H1 (cell line): ENCODE results near the gene PHAX. TPM values are rescaled to one million over a fixed set of nuclear protein-coding genes. Genes with fewer than 3 reads are reported as not detected.

Experiments used
- CTCF ChIA-PET: fragments of 300-600 bp; sonication (Branson Sonifier 250); formaldehyde crosslinking; loops from one replicate; lab custom pipeline; 2021; ENCODE audit not compliant: partially characterized antibody; lab: Charles Lee
- POLR2A ChIA-PET: fragments of 300-600 bp; sonication (Branson Sonifier 250); formaldehyde crosslinking; loops from one replicate; lab custom pipeline; 2021; ENCODE audit warnings: inconsistent platforms; ENCODE audit not compliant: partially characterized antibody; lab: Charles Lee
- DNase-seq, 2 experiments: peaks; one replicate each; pipeline versions ENCODE4 v3.0.0 to v3.0.0-alpha.2; 2010 to 2022; ENCODE audit warnings: low spot score in 2 of 2, low read depth in 1 of 2, mixed read lengths in 1 of 2
- FAIRE-seq: peaks from 2 replicates; lab custom pipeline; 2011; peaks lifted over from hg19 to GRCh38; lab: Jason Lieb, UNC
- H2AFZ ChIP-seq: 2 replicates; pipeline ENCODE4 v1.8.1; 2012; ENCODE audit warnings: low read length, inconsistent platforms
- H2AK5ac ChIP-seq: 2 replicates; pipeline ENCODE4 v1.6.1; 2013; ENCODE audit warnings: low read depth, low read length
- H2BK120ac ChIP-seq: replicated peaks from 2 replicates; pipeline ENCODE3; 2013; ENCODE audit warnings: low read depth, low read length, inconsistent platforms
- H2BK12ac ChIP-seq: 2 replicates; pipeline ENCODE4 v1.6.1; 2013; ENCODE audit warnings: low read depth, low read length
- H2BK15ac ChIP-seq: 2 replicates; pipeline ENCODE4 v1.6.1; 2013; ENCODE audit warnings: low read length
- H2BK20ac ChIP-seq: 2 replicates; pipeline ENCODE4 v1.6.1; 2013; ENCODE audit warnings: low read length
- H2BK5ac ChIP-seq: 2 replicates; pipeline ENCODE4 v1.6.1; 2013; ENCODE audit warnings: low read depth, low read length
- H3K14ac ChIP-seq: 2 replicates; pipeline ENCODE4 v1.6.1; 2013; ENCODE audit warnings: inconsistent platforms; ENCODE audit not compliant: insufficient read length
- H3K18ac ChIP-seq: 2 replicates; pipeline ENCODE4 v1.6.1; 2013; ENCODE audit warnings: low read length; ENCODE audit errors: extremely low read depth
- H3K23ac ChIP-seq: 2 replicates; pipeline ENCODE4 v1.6.1; 2013; ENCODE audit warnings: inconsistent platforms; ENCODE audit not compliant: insufficient read length
- H3K23me2 ChIP-seq: 2 replicates; pipeline ENCODE4 v1.6.1; 2013; ENCODE audit warnings: low read depth, low read length
- H3K27ac ChIP-seq: 2 replicates; pipeline ENCODE4 v1.6.1; 2011; ENCODE audit warnings: low read depth, low read length, inconsistent platforms
- H3K27me3 ChIP-seq, 4 experiments: replicated peaks in 1 of 4; 1 replicate in 1 of 4; 2 replicates in 3 of 4; pipeline versions ENCODE4 v1.6.1 to v1.8.1; 2011 to 2013; ENCODE audit warnings: low read length in 3 of 4, mild to moderate bottlenecking in 3 of 4, inconsistent platforms in 2 of 4, mixed read lengths in 2 of 4, moderate library complexity in 1 of 4; ENCODE audit not compliant: control insufficient read depth in 3 of 4, insufficient read depth in 3 of 4; ENCODE audit errors: extremely low read depth in 1 of 4
- H3K36me3 ChIP-seq, 4 experiments: 2 replicates each; pipeline versions ENCODE4 v1.6.1 to v1.8.1; 2011 to 2013; ENCODE audit warnings: mild to moderate bottlenecking in 4 of 4, low read length in 3 of 4, moderate library complexity in 2 of 4, control low read depth in 1 of 4, inconsistent platforms in 1 of 4; ENCODE audit not compliant: insufficient read depth in 4 of 4, control insufficient read depth in 2 of 4
- H3K4ac ChIP-seq: replicated peaks from 2 replicates; pipeline ENCODE3; 2013; ENCODE audit warnings: low read length, low read depth, mixed read lengths, inconsistent platforms; ENCODE audit not compliant: insufficient read length
- H3K4me1 ChIP-seq, 4 experiments: replicated peaks in 1 of 4; 1 replicate in 1 of 4; 2 replicates in 3 of 4; pipeline versions ENCODE4 v1.6.1 to v1.8.1; 2011 to 2013; ENCODE audit warnings: low read length in 3 of 4, inconsistent platforms in 2 of 4, mixed read lengths in 1 of 4; ENCODE audit not compliant: insufficient read depth in 4 of 4, control insufficient read depth in 3 of 4
- H3K4me2 ChIP-seq, 2 experiments: 2 replicates each; pipeline versions ENCODE4 v1.6.1 to v1.8.1; 2011 to 2013; ENCODE audit warnings: low read depth in 2 of 2, low read length in 2 of 2, control low read depth in 1 of 2, inconsistent platforms in 1 of 2, mild to moderate bottlenecking in 1 of 2; ENCODE audit not compliant: insufficient read depth in 1 of 2
- H3K4me3 ChIP-seq, 4 experiments: fragments of 200-600, 300-600 bp in 1 of 4; sonication (generic), shearing (Covaris generic), sonication (Bioruptor Twin) in 1 of 4; 2 replicates each; pipeline versions ENCODE4 v1.5.1 to v1.8.1; 2011 to 2016; ENCODE audit warnings: low read length in 4 of 4, low read depth in 3 of 4, control low read depth in 2 of 4, inconsistent platforms in 2 of 4, mild to moderate bottlenecking in 2 of 4, mixed read lengths in 1 of 4, moderate library complexity in 1 of 4; ENCODE audit not compliant: insufficient read depth in 2 of 4; ENCODE audit errors: extremely low read depth in 1 of 4
- H3K56ac ChIP-seq: replicated peaks from 2 replicates; pipeline ENCODE3; 2013; ENCODE audit warnings: low read depth, mild to moderate bottlenecking, mixed read lengths, low read length, inconsistent platforms; ENCODE audit not compliant: insufficient read length
- H3K79me1 ChIP-seq: 2 replicates; pipeline ENCODE4 v1.6.1; 2013; ENCODE audit warnings: low read depth, low read length, control low read depth
- H3K79me2 ChIP-seq, 2 experiments: 2 replicates each; pipeline versions ENCODE4 v1.6.1 to v1.8.1; 2012 to 2013; ENCODE audit warnings: low read length in 2 of 2, mild to moderate bottlenecking in 2 of 2, inconsistent platforms in 1 of 2; ENCODE audit not compliant: insufficient read depth in 2 of 2, control insufficient read depth in 1 of 2
- H3K9ac ChIP-seq, 4 experiments: replicated peaks in 1 of 4; 1 replicate in 1 of 4; 2 replicates in 3 of 4; pipeline versions ENCODE4 v1.6.1 to v1.8.1; 2011 to 2013; ENCODE audit warnings: low read depth in 3 of 4, low read length in 3 of 4, control low read depth in 2 of 4, mild to moderate bottlenecking in 2 of 4, moderate library complexity in 2 of 4, inconsistent platforms in 1 of 4; ENCODE audit errors: extremely low read depth in 1 of 4
- H3K9me3 ChIP-seq, 2 experiments: 2 replicates each; pipeline versions ENCODE4 v1.6.1 to v1.8.1; 2012 to 2013; ENCODE audit warnings: mild to moderate bottlenecking in 2 of 2, moderate library complexity in 2 of 2, control low read depth in 1 of 2, inconsistent platforms in 1 of 2, low read depth in 1 of 2, low read length in 1 of 2, mixed read lengths in 1 of 2; ENCODE audit not compliant: insufficient read depth in 2 of 2
- H4K20me1 ChIP-seq, 2 experiments: replicated peaks in 1 of 2; 2 replicates each; pipeline versions ENCODE3 to v1.8.1; 2011 to 2013; ENCODE audit warnings: inconsistent platforms in 2 of 2, low read length in 2 of 2, mild to moderate bottlenecking in 1 of 2; ENCODE audit not compliant: insufficient read depth in 2 of 2, control insufficient read depth in 1 of 2
- H4K5ac ChIP-seq: 2 replicates; pipeline ENCODE4 v1.6.1; 2013; ENCODE audit warnings: low read length, low read depth, mixed read lengths, inconsistent platforms; ENCODE audit not compliant: insufficient read length
- H4K8ac ChIP-seq: 2 replicates; pipeline ENCODE4 v1.8.0; 2013; ENCODE audit warnings: mild to moderate bottlenecking, moderate library complexity, low read length, inconsistent platforms; ENCODE audit not compliant: insufficient read depth; ENCODE audit errors: extremely low read depth
- H4K91ac ChIP-seq: replicated peaks from 2 replicates; pipeline ENCODE3; 2013; ENCODE audit warnings: low read length, mixed read lengths, inconsistent platforms; ENCODE audit not compliant: insufficient read length
- CBX5 ChIP-seq: fragments of 300-800, 300-1000 bp; sonication (generic); IDR thresholded peaks from 2 replicates; pipeline ENCODE4 v1.7.1; 2016; ENCODE audit warnings: antibody characterized with exemption, low read length, low read depth
- CTCF ChIP-seq, 3 experiments: IDR thresholded peaks; 1 replicate in 2 of 3; 2 replicates in 1 of 3; pipeline versions ENCODE4 v1.5.1 to v1.6.1; 2011; ENCODE audit warnings: low read length in 3 of 3, mild to moderate bottlenecking in 3 of 3, inconsistent platforms in 2 of 3, low read depth in 1 of 3, moderate library complexity in 1 of 3; ENCODE audit not compliant: insufficient read depth in 1 of 3; ENCODE audit errors: control extremely low read depth in 1 of 3
- JUND ChIP-seq: IDR thresholded peaks from 2 replicates; pipeline ENCODE4 v1.6.1; 2011; ENCODE audit warnings: mild to moderate bottlenecking, improper control_type of control experiment, low read length
- KDM5A ChIP-seq: fragments of 200-600 bp; IDR thresholded peaks from 2 replicates; pipeline ENCODE4 v1.7.1; 2012; ENCODE audit warnings: mild to moderate bottlenecking, low read length, inconsistent platforms, mixed read lengths
- PHF8 ChIP-seq: fragments of 200-600 bp; sonication (generic); conservative IDR thresholded peaks from 2 replicates; pipeline ENCODE4 v1.7.1; 2012; ENCODE audit warnings: low read depth, mild to moderate bottlenecking, inconsistent platforms, low read length, moderate library complexity
- RAD21 ChIP-seq, 2 experiments: IDR thresholded peaks in 1 of 2; conservative IDR thresholded peaks in 1 of 2; 2 replicates each; pipeline ENCODE4 v1.6.1; 2011; ENCODE audit warnings: low read depth in 2 of 2, low read length in 2 of 2, improper control_type of control experiment in 1 of 2, inconsistent platforms in 1 of 2, mild to moderate bottlenecking in 1 of 2, moderate library complexity in 1 of 2
- TAF1 ChIP-seq: IDR thresholded peaks from 2 replicates; pipeline ENCODE4 v1.6.1; 2011; ENCODE audit warnings: mild to moderate bottlenecking, low read depth, low read length
- ZNF274 ChIP-seq: IDR thresholded peaks from 2 replicates; pipeline ENCODE4 v1.7.0; 2012; ENCODE audit warnings: low read length, borderline replicate concordance; ENCODE audit errors: extremely low read depth
- WGBS, 2 experiments: shearing (Covaris generic) in 1 of 2; methylation state at CpG; one replicate each; pipeline versions ENCODE4 v1.1.6 to v1.1.7; 2013 to 2015; ENCODE audit warnings: low lambda C conversion rate in 2 of 2, mixed read lengths in 2 of 2, inconsistent platforms in 1 of 2, low coverage in 1 of 2, missing lambda C conversion rate in 1 of 2; ENCODE audit not compliant: insufficient replicate concordance in 2 of 2, insufficient coverage in 1 of 2, insufficient read length in 1 of 2; ENCODE audit errors: extremely low coverage in 1 of 2, missing lambda C conversion rate in 1 of 2; 5-methylcytosine and 5-hydroxymethylcytosine counted together
- polyA plus RNA-seq, 7 experiments: library from polyadenylated mRNA; depleted of rRNA in 3 of 7; stranded (reverse) in 5 of 7; unstranded in 2 of 7; fragments of >200 nt in 5 of 7; fragments of 200-250 nt in 2 of 7; gene quantifications; 1 replicate in 5 of 7; 2 replicates in 1 of 7; 4 replicates in 1 of 7; pipeline versions ENCODE4 v1.2.1 to v1.2.3, GENCODE V29; 2011 to 2013; ENCODE audit warnings: missing spikeins in 2 of 7, mixed read lengths in 2 of 7
- total RNA-seq: library from RNA; stranded (reverse); fragmentation: NEBNext Ultra II Directional; extraction: Animal tissue kit (Norgen Biotek cat#: 25700); gene quantifications from 2 replicates; pipeline ENCODE4 v1.2.1, GENCODE V29; 2021

PHAX gene
- total and polyA plus RNA-seq, 2 of the 8 experiments (the other 6 are each of a cell fraction or from before 2014, with no cell fraction given) = 32.1 to 59.5 TPM

DNA sequence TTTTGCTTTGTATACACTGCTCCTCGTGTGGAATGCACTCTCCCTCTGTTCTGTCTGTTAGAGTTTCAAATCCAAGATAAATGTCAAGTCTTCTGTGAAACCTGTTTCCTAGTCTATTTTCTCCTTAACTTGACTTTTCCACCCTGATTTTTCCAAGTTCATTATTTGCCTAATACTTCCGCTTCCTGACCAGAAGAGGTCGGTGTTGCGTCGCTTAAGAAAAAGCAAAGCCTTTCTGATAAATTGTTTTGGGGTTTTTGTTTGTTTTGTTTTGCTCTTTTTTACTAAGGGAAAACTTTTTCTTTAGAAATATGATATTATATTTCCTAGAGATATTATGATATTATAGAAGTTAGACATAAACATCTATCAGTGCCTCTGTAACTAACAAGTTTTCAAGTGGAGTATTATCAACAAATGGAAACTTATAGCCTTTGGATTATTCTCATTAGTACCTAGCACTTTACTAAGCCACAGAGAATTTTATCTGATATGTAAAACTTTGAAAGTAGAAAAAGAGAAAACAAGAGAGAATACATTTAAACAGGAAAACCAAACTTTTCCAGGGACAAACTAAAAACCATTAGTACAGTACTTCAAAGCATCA is 55.8 kb downstream of the PHAX start:
- H3K27me3 ChIP-seq = no peaks in the 10 kb centered on the region
- no peak overlapping the region for H3K4me2 ChIP-seq
- H3K27ac ChIP-seq = no peak overlapping the region
- 4% methylated on average over 5 of the region's 5 CpGs; no CpG with 5 or more reads in 1 of the 2 experiments for WGBS, 2 experiments
- H2BK20ac ChIP-seq = no peak overlapping the region
- no peak overlapping the region for H3K4me3 ChIP-seq
- H3K23me2 ChIP-seq = no peaks in the 10 kb centered on the region
- no peak overlapping the region for H3K4ac ChIP-seq
- no peak overlapping the region for H2AFZ ChIP-seq
- CTCF ChIA-PET = interaction anchor here (0.7 to 4.2 kb wide), 14 partner anchors 9 to 438 kb away, joined by 3 to 40 read pairs (median 6); no protein-coding TSS in a partner anchor
- H4K8ac ChIP-seq = no peak overlapping the region
- no peak overlapping the region for H3K9ac ChIP-seq
- no peak overlapping the region for H2BK120ac ChIP-seq
- TF ChIP-seq PHF8 (no peak), JUND (0 out of 2 replicates have a peak, but pooled peaks have one; percentile 24), CTCF (IDR thresholded peaks at IDR 0.05; ENCODE audit: control extremely low read depth in 1 of 3, insufficient read depth in 1 of 3, low read depth in 1 of 3, low read length in 3 of 3) (peak in 2 of 3 experiments; percentile 66 to 68; a peak in 3 of 4 replicates), RAD21 (IDR thresholded peaks at IDR 0.05 in 1 of 2, conservative IDR thresholded peaks at IDR 0.05 in 1 of 2; ENCODE audit: low read depth in 2 of 2, low read length in 2 of 2) (peak; percentile 94 to 95), CBX5 (no peak), KDM5A (no peak), ZNF274 (no peak), TAF1 (no peak)
- TF ChIP-seq, all 59 proteins: peak for 3
- H3K79me1 ChIP-seq = no peaks in the 10 kb centered on the region
- FAIRE-seq (peak; percentile 74), DNase-seq (no peak)
- H3K14ac ChIP-seq = no peak overlapping the region
- POLR2A ChIA-PET = interaction anchor here (3.0 kb wide), 1 partner anchor 121 kb away, joined by 16 read pairs; the partner anchor contains the start of gene LMNB1
- no peaks in the 10 kb centered on the region for H3K79me2 ChIP-seq
- no peak overlapping the region for H3K18ac ChIP-seq
- no peak overlapping the region for H4K91ac ChIP-seq
- no peak overlapping the region for H2BK12ac ChIP-seq
- H4K20me1 ChIP-seq = no peaks in the 10 kb centered on the region
- H2BK5ac ChIP-seq = no peak overlapping the region
- no peaks in the 10 kb centered on the region for H3K36me3 ChIP-seq
- H3K23ac ChIP-seq = no peak overlapping the region
- H2AK5ac ChIP-seq = no peak overlapping the region
- no peak overlapping the region for H2BK15ac ChIP-seq
- H3K56ac ChIP-seq = no peak overlapping the region
- peaks cover 0 to 4% (median 0%) of the 10 kb centered on the region in 4 experiments; a peak in 1 of 7 replicates for H3K4me1 ChIP-seq
- no peaks in the 10 kb centered on the region; a peak in 1 of 4 replicates for H3K9me3 ChIP-seq
- no peak overlapping the region for H4K5ac ChIP-seq
